GM12891 (cell line): ENCODE results near the gene TNFRSF11A.

ENCODE experiments used
- PAX5 ChIP-seq: IDR thresholded peaks from 2 replicates; pipeline ENCODE4 v1.6.1; 2011; ENCODE audit warnings: low read length, moderate library complexity, mild to moderate bottlenecking; ENCODE audit not compliant: insufficient read depth, severe bottlenecking
- POLR2A ChIP-seq: IDR thresholded peaks from 2 replicates; pipeline ENCODE4 v1.6.1; 2011; ENCODE audit warnings: low read depth, low read length, control low read depth
- POLR2AphosphoS5 ChIP-seq: IDR thresholded peaks from 2 replicates; pipeline ENCODE4 v1.6.1; 2011; ENCODE audit warnings: low read depth, low read length, control low read depth
- POU2F2 ChIP-seq: IDR thresholded peaks from 2 replicates; pipeline ENCODE4 v1.6.1; 2011; ENCODE audit warnings: low read depth, mild to moderate bottlenecking, control low read depth, low read length, moderate library complexity
- SPI1 ChIP-seq: IDR thresholded peaks from 2 replicates; pipeline ENCODE4 v1.6.1; 2011; ENCODE audit warnings: low read depth, low read length, control low read depth
- TAF1 ChIP-seq: IDR thresholded peaks from 2 replicates; pipeline ENCODE4 v1.6.1; 2011; ENCODE audit warnings: low read depth, low read length, control low read depth

DNA sequence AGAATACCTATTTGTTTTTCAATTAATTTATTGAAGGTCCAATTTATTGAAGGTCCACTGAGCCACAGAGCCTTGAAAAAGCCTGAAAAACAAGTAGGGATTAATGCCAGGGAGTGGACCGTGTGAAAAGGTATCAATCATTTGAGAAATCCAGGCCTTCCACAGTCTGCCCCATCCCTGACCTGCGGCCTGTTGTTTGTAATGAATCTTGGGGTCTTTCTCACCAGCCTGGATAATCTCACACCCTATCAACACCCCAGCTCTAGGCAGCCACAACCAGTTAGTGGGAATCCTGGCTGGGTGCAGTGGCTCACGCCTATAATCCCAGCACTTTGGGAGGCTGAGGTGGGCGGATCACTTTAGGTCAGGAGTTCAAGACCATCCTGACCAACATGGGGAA, 47.8 kb downstream of the TNFRSF11A start:
- no peak for TF ChIP-seq POLR2A
- TF ChIP-seq TAF1: no peak
- TF ChIP-seq POLR2AphosphoS5: no peak
- no peak for TF ChIP-seq SPI1
- no peak for TF ChIP-seq PAX5
- TF ChIP-seq POU2F2: no peak
